Muscle of arm (tissue), 12 donors: ENCODE measurements around the gene NCEH1. TPM values are rescaled to one million over a fixed set of nuclear protein-coding genes. Genes with fewer than 3 reads are reported as not detected.

ENCODE experiments used
- DNase-seq: peaks from one replicate; pipeline ENCODE4 v3.0.0-alpha.2; 2013
- polyA plus RNA-seq, 12 donors: library from polyadenylated mRNA; unstranded; fragments of 120-200 nt; gene quantifications; one replicate each; pipeline ENCODE4 v1.2.1, GENCODE V29; 2013; ENCODE audit not compliant: insufficient read length in 12 of 12

NCEH1 gene
- polyA plus RNA-seq, 12 donors = 1.7 to 11.9 (median 2.1) TPM; not detected in 1

DNA sequence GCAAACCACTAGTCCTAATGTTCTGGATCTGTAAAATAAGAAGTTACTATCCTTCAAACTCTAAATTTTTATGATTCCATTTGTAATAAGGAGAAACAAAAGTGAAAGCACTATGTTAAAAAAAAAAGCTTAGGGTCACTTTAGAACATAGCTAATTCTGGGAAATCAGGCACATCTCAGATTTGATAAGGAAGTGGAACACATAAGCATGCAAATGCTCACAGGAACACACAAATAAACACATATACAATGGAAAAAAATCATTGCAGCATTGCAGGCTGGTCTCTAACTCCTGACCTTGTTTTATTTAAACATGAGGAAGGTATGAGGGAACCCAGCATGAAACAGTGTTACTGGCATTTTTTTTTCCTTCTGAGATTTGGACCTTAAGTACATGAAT, 124.4 kb downstream of the NCEH1 start:
- no peak for DNase-seq

DNA sequence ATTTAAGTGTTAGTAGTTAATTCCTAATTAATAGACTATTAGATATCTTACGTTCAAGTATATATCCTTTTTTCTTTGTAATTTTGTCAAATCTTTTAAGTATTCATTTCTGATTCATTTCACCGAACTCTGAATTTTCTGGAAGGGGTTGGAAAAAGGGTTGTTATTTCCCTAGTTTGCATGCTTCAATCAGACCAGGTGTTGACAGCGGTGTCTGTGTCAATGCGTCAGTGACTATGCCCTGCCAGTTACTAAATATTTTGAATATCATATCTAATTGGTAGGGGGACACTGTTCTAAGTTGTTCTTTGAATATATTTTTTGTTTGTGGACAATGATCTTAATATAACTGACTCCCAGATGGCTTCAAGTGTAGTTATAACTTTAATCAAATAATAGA, 124.9 kb downstream of the NCEH1 start:
- DNase-seq = no peak

DNA sequence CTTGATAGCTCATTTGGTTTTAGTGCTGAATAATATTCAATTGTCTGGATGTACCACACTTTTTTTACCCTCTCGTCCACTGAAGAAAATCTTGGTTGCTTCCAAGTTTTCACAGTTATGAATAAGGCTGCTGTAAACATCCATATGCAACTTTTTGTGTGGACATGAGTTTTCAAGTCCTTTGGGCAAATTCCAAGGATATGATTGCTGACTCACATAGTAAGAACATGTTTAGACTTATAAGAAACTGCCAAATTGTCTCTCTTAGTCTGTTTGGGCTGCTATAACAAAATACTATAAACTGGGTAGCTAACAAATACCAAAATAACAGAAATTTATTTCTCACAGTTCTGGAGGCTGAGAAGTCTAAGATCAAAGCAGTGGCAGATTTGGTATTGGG, 128.2 kb downstream of the NCEH1 start:
- no peak for DNase-seq

DNA sequence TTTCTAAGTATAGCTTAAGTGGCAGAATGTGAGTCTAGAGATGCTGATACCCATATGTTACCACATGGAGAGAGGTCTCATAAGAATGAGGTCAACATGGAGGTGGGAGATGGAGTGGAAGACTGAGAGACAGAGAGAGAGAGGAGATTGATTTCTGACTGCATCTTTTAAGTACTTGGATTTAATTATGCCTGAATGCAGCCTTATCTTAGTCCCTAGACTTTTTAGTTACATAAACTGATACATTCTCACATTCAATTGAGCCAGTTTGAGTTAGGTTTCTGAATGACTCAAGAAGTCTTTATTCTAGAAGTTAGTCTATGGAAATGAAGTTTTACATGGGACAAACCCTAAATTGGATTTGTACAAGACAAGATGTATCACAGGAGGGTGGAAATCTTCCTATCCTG, 129.1 kb downstream of the NCEH1 start:
- no peak for DNase-seq

DNA sequence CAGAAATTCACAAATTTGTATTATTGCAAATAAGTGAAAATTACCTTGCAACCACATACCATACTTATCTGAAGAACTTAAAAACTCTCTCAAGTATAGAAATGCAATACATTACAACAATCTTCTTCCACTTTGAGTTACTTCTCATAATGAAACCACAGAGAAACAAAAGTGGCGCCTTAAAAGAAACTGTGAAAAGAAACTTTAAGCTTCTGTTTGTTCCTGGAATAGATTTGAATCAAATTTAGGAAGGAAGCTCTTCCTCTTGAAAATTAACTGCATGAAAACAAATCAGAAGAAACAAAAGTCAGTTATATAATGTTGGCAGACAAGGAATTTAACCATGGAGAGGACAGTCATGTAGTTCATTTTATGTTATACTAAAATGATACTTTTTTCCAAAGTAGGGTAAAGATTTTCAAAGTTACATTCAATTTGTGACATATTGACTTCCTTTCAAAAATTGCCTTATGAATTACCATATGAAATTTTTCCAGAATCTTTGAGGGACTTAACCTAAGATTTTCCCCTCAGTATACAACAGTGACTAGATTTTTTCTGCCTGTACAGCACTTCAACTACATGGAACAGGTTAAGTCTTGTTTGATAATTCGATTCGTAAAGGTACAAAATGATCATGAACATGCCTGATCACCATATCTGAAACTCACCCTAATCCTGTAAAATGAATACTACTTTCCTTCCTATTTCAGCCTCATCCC, 130.0 kb downstream of the NCEH1 start:
- no peak for DNase-seq

Other genes starting within 250 kb of the NCEH1 start
- gene TNFSF10, start 187.6 kb downstream of the NCEH1 start, polyA plus RNA-seq = 10 to 100 TPM in 8 of 12 donors, 1 to 10 TPM in 3, not detected in 1; 7.2 to 34.3 (median 10.8) TPM
- 10 to 100 TPM in 11 of 12 donors, not detected in 1; 11.3 to 25.2 (median 17.7) TPM for gene ECT2, start 39.7 kb upstream of the NCEH1 start, polyA plus RNA-seq